ENCODE data around the gene CACNB2. TPM values are rescaled to one million over a fixed set of nuclear protein-coding genes. Genes with fewer than 3 reads are reported as not detected.

The CACNB2 gene
- total RNA-seq, 1 donor from 2014 or later: 7.6 TPM

- no peak for DNase-seq (ENCODE audit: extremely low spot score, unreplicated experiment)
- TF ChIP-seq CTCF (conservative IDR thresholded peaks at IDR 0.05): no peak
- Mint-ChIP-seq H3K27ac (peak overlapping the region; percentile 5), H3K36me3 (no peaks in the 10 kb centered on the region), H3K27me3 (peaks cover 3% of the 10 kb centered on the region), H3K4me1 (ENCODE audit: unreplicated experiment) (no peaks in the 10 kb centered on the region), H3K4me3 (no peak overlapping the region), H3K9me3 (peaks cover 5% of the 10 kb centered on the region)
These were observed 279.7 kb downstream of the CACNB2 start for GRCh38 chr10:18419945-18420344.

- Mint-ChIP-seq H3K4me3 (no peak overlapping the region), H3K27me3 (peaks cover 3% of the 10 kb centered on the region), H3K9me3 (peaks cover 5% of the 10 kb centered on the region), H3K36me3 (no peaks in the 10 kb centered on the region), H3K27ac (no peak overlapping the region), H3K4me1 (ENCODE audit: unreplicated experiment) (no peaks in the 10 kb centered on the region)
- no peak for TF ChIP-seq CTCF (conservative IDR thresholded peaks at IDR 0.05)
- no peak for DNase-seq (ENCODE audit: extremely low spot score, unreplicated experiment)
These were observed 281.6 kb downstream of the CACNB2 start for GRCh38 chr10:18421726-18422293.

- TF ChIP-seq CTCF (conservative IDR thresholded peaks at IDR 0.05): no peak
- Mint-ChIP-seq H3K36me3 (no peaks in the 10 kb centered on the region), H3K9me3 (peaks cover 5% of the 10 kb centered on the region), H3K4me1 (ENCODE audit: unreplicated experiment) (no peaks in the 10 kb centered on the region), H3K27ac (peak overlapping the region; percentile 15), H3K27me3 (peaks cover 3% of the 10 kb centered on the region), H3K4me3 (peak overlapping the region; percentile 4)
- DNase-seq (ENCODE audit: extremely low spot score, unreplicated experiment): no peak
These were observed 282.9 kb downstream of the CACNB2 start for GRCh38 chr10:18423058-18423637.

GRCh38 chr10:18424200-18424599, 284.0 kb downstream of the CACNB2 start:
- Mint-ChIP-seq H3K27ac (no peak overlapping the region), H3K27me3 (peaks cover 3% of the 10 kb centered on the region), H3K4me1 (ENCODE audit: unreplicated experiment) (no peaks in the 10 kb centered on the region), H3K36me3 (no peaks in the 10 kb centered on the region), H3K9me3 (peaks cover 5% of the 10 kb centered on the region), H3K4me3 (no peak overlapping the region)
- no peak for DNase-seq (ENCODE audit: extremely low spot score, unreplicated experiment)
- no peak for TF ChIP-seq CTCF (conservative IDR thresholded peaks at IDR 0.05)

- Mint-ChIP-seq H3K27ac (no peak overlapping the region), H3K36me3 (no peaks in the 10 kb centered on the region), H3K4me3 (no peak overlapping the region), H3K4me1 (ENCODE audit: unreplicated experiment) (no peaks in the 10 kb centered on the region), H3K9me3 (no peaks in the 10 kb centered on the region), H3K27me3 (no peaks in the 10 kb centered on the region)
- TF ChIP-seq CTCF (conservative IDR thresholded peaks at IDR 0.05): no peak
- no peak for DNase-seq (ENCODE audit: extremely low spot score, unreplicated experiment)
These were observed 289.1 kb downstream of the CACNB2 start for GRCh38 chr10:18429335-18429734.
